HL-60/S4 treated with phorbol 12-myristate 13-acetate at 8.2 ng/mL for 4 days and 3 days (cell line): ENCODE results near the gene LRP1.

Experiments used
- in situ Hi-C: fragments of 300-500 bp; cut with MboI; formaldehyde crosslinking; loops from 2 replicates; pipeline ENCODE4 v1.15.0; 2022; ENCODE audit warnings: low sequenced_read_pairs

Gene LRP1

GRCh38 chr12:57205186-57205585, 76.9 kb downstream of the LRP1 start:
- in situ Hi-C loops = no loop called here

GRCh38 chr12:57205931-57206330, 77.6 kb downstream of the LRP1 start:
- in situ Hi-C loops = no loop called here

GRCh38 chr12:57207731-57208630, 79.7 kb downstream of the LRP1 start:
- in situ Hi-C loops = no loop called here

GRCh38 chr12:57208631-57209282, 80.5 kb downstream of the LRP1 start:
- in situ Hi-C loops = no loop called here

- in situ Hi-C loops = no loop called here
Measured at GRCh38 chr12:57209916-57210315, 81.6 kb downstream of the LRP1 start.

- in situ Hi-C loops = no loop called here
Measured at GRCh38 chr12:57210461-57210860, 82.2 kb downstream of the LRP1 start.

- in situ Hi-C loops = no loop called here
Measured at GRCh38 chr12:57210926-57211692, 82.8 kb downstream of the LRP1 start.

- in situ Hi-C loops = no loop called here
Measured at GRCh38 chr12:57211791-57212700, 83.8 kb downstream of the LRP1 start.

GRCh38 chr12:57212701-57213057, 84.4 kb downstream of the LRP1 start:
- in situ Hi-C loops = no loop called here

- in situ Hi-C loops = no loop called here
Measured at GRCh38 chr12:57213058-57213715, 84.9 kb downstream of the LRP1 start.

GRCh38 chr12:57213763-57214397, 85.6 kb downstream of the LRP1 start:
- in situ Hi-C loops = no loop called here

- in situ Hi-C loops = no loop called here
Measured at GRCh38 chr12:57214398-57214781, 86.1 kb downstream of the LRP1 start.

GRCh38 chr12:57215065-57215464, 86.8 kb downstream of the LRP1 start:
- in situ Hi-C loops = no loop called here

GRCh38 chr12:57215668-57216013, 87.4 kb downstream of the LRP1 start:
- in situ Hi-C loops = no loop called here

GRCh38 chr12:57216014-57216911, 88.0 kb downstream of the LRP1 start, which contains the start of gene NXPH4:
NXPH4 (plus strand) TSS chr12:57216794; CDS start chr12:57216970, 176 bp downstream.
- in situ Hi-C loops = no loop called here

- in situ Hi-C loops = no loop called here
Measured at GRCh38 chr12:57216921-57217879, 88.9 kb downstream of the LRP1 start.
